Keratinocyte (primary cell): ENCODE results near the gene CCDC60. TPM values are rescaled to one million over a fixed set of nuclear protein-coding genes. Genes with fewer than 3 reads are reported as not detected.

Experiments
- DNase-seq: peaks from one replicate; pipeline ENCODE4 v3.0.0-alpha.2; 2011; ENCODE audit warnings: low read depth, missing footprints, low spot score
- FAIRE-seq: peaks from 2 replicates; lab custom pipeline; 2011; peaks lifted over from hg19 to GRCh38; lab: Jason Lieb, UNC
- H2AFZ ChIP-seq: 2 replicates; pipeline ENCODE4 v1.6.0; 2012; ENCODE audit warnings: low read length, control low read depth, inconsistent platforms; ENCODE audit not compliant: control insufficient read depth
- H3K27ac ChIP-seq: 2 replicates; pipeline ENCODE4 v1.5.1; 2011; ENCODE audit warnings: low read length; ENCODE audit not compliant: control insufficient read depth, insufficient read depth
- H3K27me3 ChIP-seq: 3 replicates; pipeline ENCODE4 v1.6.0; 2011; ENCODE audit warnings: low read length; ENCODE audit not compliant: control insufficient read depth, insufficient read depth; ENCODE audit errors: extremely low read depth
- H3K36me3 ChIP-seq, 2 experiments: 2 replicates in 1 of 2; 3 replicates in 1 of 2; pipeline ENCODE4 v1.5.1; 2011; ENCODE audit warnings: low read length in 2 of 2, mild to moderate bottlenecking in 1 of 2; ENCODE audit not compliant: control insufficient read depth in 2 of 2, insufficient read depth in 2 of 2; ENCODE audit errors: extremely low read depth in 1 of 2
- H3K4me1 ChIP-seq: 3 replicates; pipeline ENCODE4 v1.5.1; 2011; ENCODE audit warnings: low read length; ENCODE audit not compliant: control insufficient read depth, insufficient read depth; ENCODE audit errors: extremely low read depth
- H3K4me2 ChIP-seq: 3 replicates; pipeline ENCODE4 v1.6.0; 2011; ENCODE audit warnings: low read depth, low read length; ENCODE audit not compliant: control insufficient read depth, insufficient read depth; ENCODE audit errors: extremely low read depth
- H3K4me3 ChIP-seq, 3 experiments: fragments of 200-600 bp in 1 of 3; sonication (generic) in 1 of 3; 2 replicates in 2 of 3; 3 replicates in 1 of 3; pipeline ENCODE4 v1.5.1; 2011 to 2016; ENCODE audit warnings: low read length in 3 of 3, mild to moderate bottlenecking in 3 of 3, control low read depth in 2 of 3, inconsistent platforms in 1 of 3, low read depth in 1 of 3, mixed read lengths in 1 of 3, mixed run types in 1 of 3, moderate library complexity in 1 of 3; ENCODE audit not compliant: control insufficient read depth in 2 of 3, insufficient read depth in 2 of 3; ENCODE audit errors: extremely low read depth in 1 of 3
- H3K79me2 ChIP-seq: 2 replicates; pipeline ENCODE4 v1.6.0; 2012; ENCODE audit warnings: low read length; ENCODE audit not compliant: control insufficient read depth, insufficient read depth
- H3K9ac ChIP-seq: 3 replicates; pipeline ENCODE4 v1.6.0; 2011; ENCODE audit warnings: low read length; ENCODE audit not compliant: control insufficient read depth, insufficient read depth; ENCODE audit errors: extremely low read depth
- H3K9me1 ChIP-seq: 3 replicates; pipeline ENCODE4 v1.6.0; 2011; ENCODE audit warnings: low read length; ENCODE audit not compliant: control insufficient read depth, insufficient read depth; ENCODE audit errors: extremely low read depth
- H3K9me3 ChIP-seq: 2 replicates; pipeline ENCODE4 v1.5.1; 2012; ENCODE audit warnings: low read depth, low read length; ENCODE audit not compliant: control insufficient read depth
- H4K20me1 ChIP-seq: 3 replicates; pipeline ENCODE4 v1.6.0; 2011; ENCODE audit warnings: low read length; ENCODE audit not compliant: control insufficient read depth, insufficient read depth; ENCODE audit errors: extremely low read depth
- CTCF ChIP-seq, 3 experiments: IDR thresholded peaks in 1 of 3; conservative IDR thresholded peaks in 1 of 3; optimal IDR thresholded peaks in 1 of 3; 2 replicates in 2 of 3; 3 replicates in 1 of 3; pipeline versions ENCODE3 to v1.5.1; 2011; ENCODE audit warnings: low read length in 3 of 3, mild to moderate bottlenecking in 3 of 3, moderate library complexity in 2 of 3, control low read depth in 1 of 3, inconsistent platforms in 1 of 3; ENCODE audit not compliant: insufficient read depth in 2 of 3; ENCODE audit errors: extremely low read depth in 1 of 3
- EZH2 ChIP-seq: IDR thresholded peaks from one replicate; pipeline ENCODE4 v1.6.1; 2012; ENCODE audit warnings: inconsistent platforms, mild to moderate bottlenecking, low read length, moderate library complexity
- dilution Hi-C: fragments of 300-500 bp; cut with MboI; formaldehyde crosslinking; loops from one replicate; pipeline ENCODE4 v1.7.0; 2020; ENCODE audit warnings: low sequenced_read_pairs; ENCODE audit not compliant: extremely low pct_ligation_motif_present
- polyA plus RNA-seq, 5 experiments: library from polyadenylated mRNA; depleted of rRNA in 3 of 5; stranded (reverse) in 3 of 5; stranded (forward) in 1 of 5; unstranded in 1 of 5; fragments of >200 nt; gene quantifications; 1 replicate in 1 of 5; 2 replicates in 3 of 5; 3 replicates in 1 of 5; pipeline versions ENCODE4 v1.2.1 to v1.2.3, GENCODE V29; 2011 to 2012; ENCODE audit warnings: missing spikeins in 2 of 5, low read depth in 1 of 5, low replicate concordance in 1 of 5

The CCDC60 gene
- polyA plus RNA-seq, 1 donor (not counting 4 experiments of a cell fraction or from before 2014, with no cell fraction given): 0.09 TPM

- Histone ChIP-seq H3K9me3 (no peaks in the 10 kb centered on the region), H3K27me3 (no peaks in the 10 kb centered on the region), H3K9me1 (no peaks in the 10 kb centered on the region), H4K20me1 (no peaks in the 10 kb centered on the region), H2AFZ (no peak overlapping the region), H3K4me3 (no peak overlapping the region), H3K36me3 (no peaks in the 10 kb centered on the region), H3K27ac (no peak overlapping the region), H3K4me1 (no peaks in the 10 kb centered on the region), H3K9ac (no peak overlapping the region), H3K79me2 (no peaks in the 10 kb centered on the region), H3K4me2 (no peak overlapping the region)
- no peak for FAIRE-seq
- DNase-seq: no peak
- TF ChIP-seq EZH2: no peak
- no peak for TF ChIP-seq CTCF (optimal IDR thresholded peaks at IDR 0.05 in 1 of 3, IDR thresholded peaks at IDR 0.05 in 1 of 3, conservative IDR thresholded peaks at IDR 0.05 in 1 of 3; ENCODE audit: extremely low read depth in 1 of 3, insufficient read depth in 2 of 3, low read length in 3 of 3)
- dilution Hi-C loops: no loop called here
Observed at GRCh38 chr12:119366007-119366406, 31.5 kb downstream of the CCDC60 start.

GRCh38 chr12:119369161-119369560, 34.6 kb downstream of the CCDC60 start:
- H3K9me1 ChIP-seq: no peaks in the 10 kb centered on the region
- no peaks in the 10 kb centered on the region for H3K27me3 ChIP-seq
- no peaks in the 10 kb centered on the region for H3K79me2 ChIP-seq
- no peak overlapping the region for H3K4me3 ChIP-seq
- no peaks in the 10 kb centered on the region for H3K9me3 ChIP-seq
- H3K9ac ChIP-seq: no peak overlapping the region
- no peak overlapping the region for H3K27ac ChIP-seq
- no peaks in the 10 kb centered on the region for H3K4me1 ChIP-seq
- DNase-seq (no peak), FAIRE-seq (no peak)
- no peak overlapping the region for H2AFZ ChIP-seq
- no peak overlapping the region for H3K4me2 ChIP-seq
- dilution Hi-C loops: no loop called here
- H4K20me1 ChIP-seq: no peaks in the 10 kb centered on the region
- no peaks in the 10 kb centered on the region for H3K36me3 ChIP-seq
- no peak for TF ChIP-seq EZH2
- no peak for TF ChIP-seq CTCF (optimal IDR thresholded peaks at IDR 0.05 in 1 of 3, IDR thresholded peaks at IDR 0.05 in 1 of 3, conservative IDR thresholded peaks at IDR 0.05 in 1 of 3; ENCODE audit: extremely low read depth in 1 of 3, insufficient read depth in 2 of 3, low read length in 3 of 3)
